Measurements from ENCODE around the gene KANK4.

The KANK4 gene

DNA sequence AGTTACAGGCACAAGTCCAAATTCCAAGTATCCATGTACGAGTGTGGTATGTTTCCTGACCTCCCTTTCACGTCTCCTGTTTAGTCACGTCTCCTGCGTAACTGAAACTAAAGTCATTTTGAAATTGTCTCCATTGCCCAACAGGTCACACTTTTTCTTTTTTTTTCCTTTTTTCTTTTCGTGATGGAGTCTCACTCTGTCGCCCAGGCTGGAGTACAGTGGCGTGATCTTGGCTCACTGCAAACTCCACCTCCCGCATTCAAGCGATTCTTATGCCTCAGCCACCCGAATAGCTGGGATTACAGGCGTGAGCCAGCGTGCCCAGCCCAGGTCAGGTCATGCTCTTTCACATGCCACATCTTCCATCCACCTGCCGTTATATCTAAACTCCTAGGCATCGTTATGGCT lies 86.4 kb downstream of the KANK4 start:
- no peaks in the 10 kb centered on the region for H3K36me3 ChIP-seq (ENCODE audit: insufficient read depth, low read length)
- H3K9me2 ChIP-seq (replicated peaks; ENCODE audit: low read depth, low read length) = no peaks in the 10 kb centered on the region
- no peak overlapping the region for H3K4me2 ChIP-seq (ENCODE audit: low read depth, low read length, poor library complexity, severe bottlenecking)
- no peaks in the 10 kb centered on the region for H3K79me2 ChIP-seq (ENCODE audit: insufficient read depth, low read length)
- no peaks in the 10 kb centered on the region for H3K9me3 ChIP-seq (ENCODE audit: insufficient read depth, low read depth, low read length)
- no peak overlapping the region for H3K9ac ChIP-seq (ENCODE audit: low read depth, low read length, poor library complexity, severe bottlenecking)
- no peaks in the 10 kb centered on the region for H3F3A ChIP-seq (ENCODE audit: low read depth)
- no peaks in the 10 kb centered on the region for H3K27me3 ChIP-seq (ENCODE audit: insufficient read depth, low read length, poor library complexity, severe bottlenecking)
- H4K20me1 ChIP-seq (ENCODE audit: insufficient read depth, low read length, poor library complexity, severe bottlenecking) = no peaks in the 10 kb centered on the region
- H3K4me1 ChIP-seq (ENCODE audit: insufficient read depth, low read length, poor library complexity, severe bottlenecking) = no peaks in the 10 kb centered on the region
- no peak overlapping the region for H3K4me3 ChIP-seq (ENCODE audit: low read length, poor library complexity, severe bottlenecking)
- H2AFZ ChIP-seq (ENCODE audit: low read length) = no peak overlapping the region
- no peak for TF ChIP-seq EZH2phosphoT487 (IDR thresholded peaks at IDR 0.05; ENCODE audit: borderline replicate concordance)
- TF ChIP-seq, protein P1, sequence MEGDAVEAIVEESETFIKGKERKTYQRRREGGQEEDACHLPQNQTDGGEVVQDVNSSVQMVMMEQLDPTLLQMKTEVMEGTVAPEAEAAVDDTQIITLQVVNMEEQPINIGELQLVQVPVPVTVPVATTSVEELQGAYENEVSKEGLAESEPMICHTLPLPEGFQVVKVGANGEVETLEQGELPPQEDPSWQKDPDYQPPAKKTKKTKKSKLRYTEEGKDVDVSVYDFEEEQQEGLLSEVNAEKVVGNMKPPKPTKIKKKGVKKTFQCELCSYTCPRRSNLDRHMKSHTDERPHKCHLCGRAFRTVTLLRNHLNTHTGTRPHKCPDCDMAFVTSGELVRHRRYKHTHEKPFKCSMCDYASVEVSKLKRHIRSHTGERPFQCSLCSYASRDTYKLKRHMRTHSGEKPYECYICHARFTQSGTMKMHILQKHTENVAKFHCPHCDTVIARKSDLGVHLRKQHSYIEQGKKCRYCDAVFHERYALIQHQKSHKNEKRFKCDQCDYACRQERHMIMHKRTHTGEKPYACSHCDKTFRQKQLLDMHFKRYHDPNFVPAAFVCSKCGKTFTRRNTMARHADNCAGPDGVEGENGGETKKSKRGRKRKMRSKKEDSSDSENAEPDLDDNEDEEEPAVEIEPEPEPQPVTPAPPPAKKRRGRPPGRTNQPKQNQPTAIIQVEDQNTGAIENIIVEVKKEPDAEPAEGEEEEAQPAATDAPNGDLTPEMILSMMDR (conservative IDR thresholded peaks at IDR 0.05; ENCODE audit: low read length) = no peak

DNA sequence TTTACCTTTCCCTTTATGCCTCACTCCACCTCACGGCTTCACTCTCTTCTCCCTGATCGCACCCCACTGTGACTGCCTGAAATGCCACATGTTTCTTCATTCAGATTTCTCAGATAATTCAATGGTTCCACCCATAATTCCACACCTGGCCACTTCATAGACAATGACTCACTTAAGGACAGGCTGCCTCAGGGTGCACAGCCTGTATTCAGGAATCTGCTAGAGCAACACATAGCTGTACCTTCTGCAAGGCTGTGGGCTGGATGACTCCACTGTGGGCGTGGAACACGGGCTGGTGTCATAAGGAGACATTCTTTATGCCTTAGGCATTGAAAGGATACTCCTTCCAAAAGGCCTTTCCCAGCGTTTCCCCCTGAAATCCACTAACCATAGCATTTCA lies 88.5 kb downstream of the KANK4 start:
- Histone ChIP-seq H3K4me2 (ENCODE audit: low read depth, low read length, poor library complexity, severe bottlenecking) (no peak overlapping the region), H3K36me3 (ENCODE audit: insufficient read depth, low read length) (no peaks in the 10 kb centered on the region), H3K9ac (ENCODE audit: low read depth, low read length, poor library complexity, severe bottlenecking) (no peak overlapping the region), H3K4me1 (ENCODE audit: insufficient read depth, low read length, poor library complexity, severe bottlenecking) (no peaks in the 10 kb centered on the region), H3K27me3 (ENCODE audit: insufficient read depth, low read length, poor library complexity, severe bottlenecking) (no peaks in the 10 kb centered on the region), H3K79me2 (ENCODE audit: insufficient read depth, low read length) (no peaks in the 10 kb centered on the region), H3F3A (ENCODE audit: low read depth) (no peaks in the 10 kb centered on the region), H3K9me2 (replicated peaks; ENCODE audit: low read depth, low read length) (no peaks in the 10 kb centered on the region), H2AFZ (ENCODE audit: low read length) (no peak overlapping the region), H3K4me3 (ENCODE audit: low read length, poor library complexity, severe bottlenecking) (no peak overlapping the region), H3K9me3 (ENCODE audit: insufficient read depth, low read depth, low read length) (no peaks in the 10 kb centered on the region), H4K20me1 (ENCODE audit: insufficient read depth, low read length, poor library complexity, severe bottlenecking) (no peaks in the 10 kb centered on the region)
- TF ChIP-seq, protein P1 (conservative IDR thresholded peaks at IDR 0.05; ENCODE audit: low read length) = no peak

DNA sequence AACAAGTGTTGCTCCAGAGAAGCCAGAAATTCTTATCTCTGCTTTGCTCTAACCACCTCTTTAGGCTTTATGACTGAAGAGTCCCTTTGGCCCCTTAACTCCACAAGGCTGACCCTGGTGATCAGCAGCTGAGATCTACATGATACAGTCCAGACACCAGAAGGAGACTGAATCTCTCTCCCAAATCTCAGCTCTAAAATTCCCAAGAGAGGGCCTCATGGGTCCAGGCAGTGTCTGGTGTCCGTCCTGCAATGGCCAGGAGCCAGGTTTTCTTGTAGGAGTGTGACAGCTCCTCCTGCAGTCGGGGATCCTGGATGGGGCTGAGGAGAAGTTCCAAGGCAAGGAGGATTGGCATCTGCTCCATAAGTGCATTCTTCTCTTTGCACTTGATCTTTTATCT lies 89.3 kb downstream of the KANK4 start:
- Histone ChIP-seq H3K36me3 (ENCODE audit: insufficient read depth, low read length) (no peaks in the 10 kb centered on the region), H3K4me1 (ENCODE audit: insufficient read depth, low read length, poor library complexity, severe bottlenecking) (no peaks in the 10 kb centered on the region), H3K79me2 (ENCODE audit: insufficient read depth, low read length) (no peaks in the 10 kb centered on the region), H3K4me2 (ENCODE audit: low read depth, low read length, poor library complexity, severe bottlenecking) (no peak overlapping the region), H3K27me3 (ENCODE audit: insufficient read depth, low read length, poor library complexity, severe bottlenecking) (no peaks in the 10 kb centered on the region), H3F3A (ENCODE audit: low read depth) (no peaks in the 10 kb centered on the region), H3K4me3 (ENCODE audit: low read length, poor library complexity, severe bottlenecking) (no peak overlapping the region), H2AFZ (ENCODE audit: low read length) (no peak overlapping the region), H3K9me3 (ENCODE audit: insufficient read depth, low read depth, low read length) (no peaks in the 10 kb centered on the region), H3K9me2 (replicated peaks; ENCODE audit: low read depth, low read length) (no peaks in the 10 kb centered on the region), H3K9ac (ENCODE audit: low read depth, low read length, poor library complexity, severe bottlenecking) (no peak overlapping the region), H4K20me1 (ENCODE audit: insufficient read depth, low read length, poor library complexity, severe bottlenecking) (no peaks in the 10 kb centered on the region)
- no peak for TF ChIP-seq EZH2phosphoT487 (IDR thresholded peaks at IDR 0.05; ENCODE audit: borderline replicate concordance)
- TF ChIP-seq, protein P1 (conservative IDR thresholded peaks at IDR 0.05; ENCODE audit: low read length) = no peak

Data from Loucy (cell line).